ENCODE measurements around the gene MFN2.

The MFN2 gene

GRCh38 chr1:12052008-12052573 is 71.8 kb downstream of the MFN2 start:
- Histone ChIP-seq H3K9me3 (ENCODE audit: control insufficient read depth, insufficient read depth, low read depth, low read length) (no peaks in the 10 kb centered on the region), H3K27ac (ENCODE audit: low read depth, low read length) (no peak overlapping the region), H3K36me3 (ENCODE audit: control insufficient read depth, insufficient read depth, low read length) (no peaks in the 10 kb centered on the region), H3K4me1 (ENCODE audit: control insufficient read depth, insufficient read depth, low read length) (peaks cover 21% of the 10 kb centered on the region), H3K9ac (ENCODE audit: low read length) (no peak overlapping the region), H3K27me3 (ENCODE audit: control insufficient read depth, insufficient read depth, low read length) (no peaks in the 10 kb centered on the region), H3K4me3 (ENCODE audit: low read depth, low read length) (no peak overlapping the region)

- H3K36me3 ChIP-seq (ENCODE audit: control insufficient read depth, insufficient read depth, low read length), result no peaks in the 10 kb centered on the region
- H3K27me3 ChIP-seq (ENCODE audit: control insufficient read depth, insufficient read depth, low read length), result no peaks in the 10 kb centered on the region
- H3K4me1 ChIP-seq (ENCODE audit: control insufficient read depth, insufficient read depth, low read length), result peaks cover 21% of the 10 kb centered on the region
- H3K9me3 ChIP-seq (ENCODE audit: control insufficient read depth, insufficient read depth, low read depth, low read length), result 0 out of 2 replicates have a peak, but pooled peaks cover 2% of the 10 kb centered on the region
- H3K4me3 ChIP-seq (ENCODE audit: low read depth, low read length), result no peak overlapping the region
- no peak overlapping the region for H3K9ac ChIP-seq (ENCODE audit: low read length)
- H3K27ac ChIP-seq (ENCODE audit: low read depth, low read length), result no peak overlapping the region
These were observed 72.9 kb downstream of the MFN2 start for GRCh38 chr1:12052997-12053686.

GRCh38 chr1:12053752-12054548 is 73.7 kb downstream of the MFN2 start:
- Histone ChIP-seq H3K4me3 (ENCODE audit: low read depth, low read length) (no peak overlapping the region), H3K27ac (ENCODE audit: low read depth, low read length) (no peak overlapping the region), H3K9me3 (ENCODE audit: control insufficient read depth, insufficient read depth, low read depth, low read length) (0 out of 2 replicates have a peak, but pooled peaks cover 2% of the 10 kb centered on the region), H3K36me3 (ENCODE audit: control insufficient read depth, insufficient read depth, low read length) (no peaks in the 10 kb centered on the region), H3K9ac (ENCODE audit: low read length) (no peak overlapping the region), H3K27me3 (ENCODE audit: control insufficient read depth, insufficient read depth, low read length) (no peaks in the 10 kb centered on the region), H3K4me1 (ENCODE audit: control insufficient read depth, insufficient read depth, low read length) (peaks cover 21% of the 10 kb centered on the region)

- Histone ChIP-seq H3K4me3 (ENCODE audit: low read depth, low read length) (no peak overlapping the region), H3K27me3 (ENCODE audit: control insufficient read depth, insufficient read depth, low read length) (peaks cover 3% of the 10 kb centered on the region; the same call in 1 of the 2 replicates), H3K9ac (ENCODE audit: low read length) (no peak overlapping the region), H3K27ac (ENCODE audit: low read depth, low read length) (no peak overlapping the region), H3K4me1 (ENCODE audit: control insufficient read depth, insufficient read depth, low read length) (peaks cover 16% of the 10 kb centered on the region), H3K9me3 (ENCODE audit: control insufficient read depth, insufficient read depth, low read depth, low read length) (0 out of 2 replicates have a peak, but pooled peaks cover 2% of the 10 kb centered on the region), H3K36me3 (ENCODE audit: control insufficient read depth, insufficient read depth, low read length) (no peaks in the 10 kb centered on the region)
These were observed 75.0 kb downstream of the MFN2 start for GRCh38 chr1:12055259-12055658.

GRCh38 chr1:12056331-12056841 is 76.1 kb downstream of the MFN2 start:
- Histone ChIP-seq H3K9me3 (ENCODE audit: control insufficient read depth, insufficient read depth, low read depth, low read length) (0 out of 2 replicates have a peak, but pooled peaks cover 2% of the 10 kb centered on the region), H3K4me3 (ENCODE audit: low read depth, low read length) (no peak overlapping the region), H3K27ac (ENCODE audit: low read depth, low read length) (no peak overlapping the region), H3K4me1 (ENCODE audit: control insufficient read depth, insufficient read depth, low read length) (peaks cover 16% of the 10 kb centered on the region), H3K27me3 (ENCODE audit: control insufficient read depth, insufficient read depth, low read length) (peaks cover 5% of the 10 kb centered on the region), H3K9ac (ENCODE audit: low read length) (no peak overlapping the region), H3K36me3 (ENCODE audit: control insufficient read depth, insufficient read depth, low read length) (no peaks in the 10 kb centered on the region)

- Histone ChIP-seq H3K9ac (ENCODE audit: low read length) (no peak overlapping the region), H3K4me1 (ENCODE audit: control insufficient read depth, insufficient read depth, low read length) (peaks cover 7% of the 10 kb centered on the region), H3K4me3 (ENCODE audit: low read depth, low read length) (no peak overlapping the region), H3K9me3 (ENCODE audit: control insufficient read depth, insufficient read depth, low read depth, low read length) (0 out of 2 replicates have a peak, but pooled peaks cover 2% of the 10 kb centered on the region), H3K36me3 (ENCODE audit: control insufficient read depth, insufficient read depth, low read length) (no peaks in the 10 kb centered on the region), H3K27ac (ENCODE audit: low read depth, low read length) (no peak overlapping the region), H3K27me3 (ENCODE audit: control insufficient read depth, insufficient read depth, low read length) (peaks cover 13% of the 10 kb centered on the region)
These were observed 77.1 kb downstream of the MFN2 start for GRCh38 chr1:12057382-12057781.

GRCh38 chr1:12057940-12058687 is 77.9 kb downstream of the MFN2 start:
- Histone ChIP-seq H3K4me1 (ENCODE audit: control insufficient read depth, insufficient read depth, low read length) (0 out of 2 replicates have a peak, but pooled peaks cover 4% of the 10 kb centered on the region), H3K27me3 (ENCODE audit: control insufficient read depth, insufficient read depth, low read length) (peaks cover 18% of the 10 kb centered on the region), H3K36me3 (ENCODE audit: control insufficient read depth, insufficient read depth, low read length) (no peaks in the 10 kb centered on the region), H3K9ac (ENCODE audit: low read length) (no peak overlapping the region), H3K4me3 (ENCODE audit: low read depth, low read length) (no peak overlapping the region), H3K9me3 (ENCODE audit: control insufficient read depth, insufficient read depth, low read depth, low read length) (0 out of 2 replicates have a peak, but pooled peaks cover 2% of the 10 kb centered on the region), H3K27ac (ENCODE audit: low read depth, low read length) (no peak overlapping the region)

GRCh38 chr1:12059226-12059625 is 79.0 kb downstream of the MFN2 start:
- no peaks in the 10 kb centered on the region for H3K36me3 ChIP-seq (ENCODE audit: control insufficient read depth, insufficient read depth, low read length)
- no peak overlapping the region for H3K9ac ChIP-seq (ENCODE audit: low read length)
- 0 out of 2 replicates have a peak, but pooled peaks cover 2% of the 10 kb centered on the region for H3K9me3 ChIP-seq (ENCODE audit: control insufficient read depth, insufficient read depth, low read depth, low read length)
- H3K4me1 ChIP-seq (ENCODE audit: control insufficient read depth, insufficient read depth, low read length), result peaks cover 8% of the 10 kb centered on the region
- no peak overlapping the region for H3K27ac ChIP-seq (ENCODE audit: low read depth, low read length)
- no peak overlapping the region for H3K4me3 ChIP-seq (ENCODE audit: low read depth, low read length)
- peaks cover 29% of the 10 kb centered on the region for H3K27me3 ChIP-seq (ENCODE audit: control insufficient read depth, insufficient read depth, low read length)

- Histone ChIP-seq H3K4me1 (ENCODE audit: control insufficient read depth, insufficient read depth, low read length) (peaks cover 13% of the 10 kb centered on the region), H3K27me3 (ENCODE audit: control insufficient read depth, insufficient read depth, low read length) (peaks cover 36% of the 10 kb centered on the region), H3K27ac (ENCODE audit: low read depth, low read length) (no peak overlapping the region), H3K9me3 (ENCODE audit: control insufficient read depth, insufficient read depth, low read depth, low read length) (0 out of 2 replicates have a peak, but pooled peaks cover 2% of the 10 kb centered on the region), H3K4me3 (ENCODE audit: low read depth, low read length) (no peak overlapping the region), H3K9ac (ENCODE audit: low read length) (no peak overlapping the region), H3K36me3 (ENCODE audit: control insufficient read depth, insufficient read depth, low read length) (no peaks in the 10 kb centered on the region)
These were observed 79.6 kb downstream of the MFN2 start for GRCh38 chr1:12059722-12060464.

GRCh38 chr1:12060500-12060899 is 80.3 kb downstream of the MFN2 start:
- Histone ChIP-seq H3K4me3 (ENCODE audit: low read depth, low read length) (no peak overlapping the region), H3K36me3 (ENCODE audit: control insufficient read depth, insufficient read depth, low read length) (no peaks in the 10 kb centered on the region), H3K27ac (ENCODE audit: low read depth, low read length) (no peak overlapping the region), H3K27me3 (ENCODE audit: control insufficient read depth, insufficient read depth, low read length) (peaks cover 36% of the 10 kb centered on the region), H3K9ac (ENCODE audit: low read length) (no peak overlapping the region), H3K9me3 (ENCODE audit: control insufficient read depth, insufficient read depth, low read depth, low read length) (0 out of 2 replicates have a peak, but pooled peaks cover 2% of the 10 kb centered on the region), H3K4me1 (ENCODE audit: control insufficient read depth, insufficient read depth, low read length) (peaks cover 15% of the 10 kb centered on the region)
